HG02973 (cell line): ENCODE measurements around the gene LILRA1.
"Not testable (repeated sequence)": the region's sequence is repeated elsewhere in the genome, so short reads cannot be mapped to it uniquely, and the experiment has no call there.

Source experiments
- ATAC-seq: cut with Tn5 transposase; IDR thresholded peaks from one replicate; pipeline ENCODE4 v1.9.1; 2021; ENCODE audit warnings: moderate library complexity; ENCODE audit not compliant: unreplicated experiment

Gene LILRA1

DNA sequence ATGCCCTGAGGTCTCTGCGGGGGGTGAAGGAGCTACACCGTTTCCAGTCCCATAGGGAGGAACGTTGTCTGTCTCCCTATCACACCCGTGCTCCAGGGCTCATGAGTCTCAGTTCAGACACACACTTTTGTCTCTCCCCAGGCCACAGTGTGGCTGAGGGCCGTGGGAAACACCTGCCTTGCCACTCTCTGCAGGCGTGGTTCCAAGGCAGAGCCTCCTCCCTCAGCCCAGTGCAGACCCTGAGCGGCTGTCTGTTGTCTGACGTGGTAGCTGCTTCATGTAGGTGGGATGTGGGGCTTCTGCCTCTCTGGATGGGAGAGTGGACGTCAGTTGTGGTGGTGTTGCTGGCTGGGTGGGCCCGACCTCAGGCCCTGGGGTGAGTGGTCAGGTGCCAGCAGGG is 30.8 kb downstream of the LILRA1 start:
- ATAC-seq: not testable (repeated sequence)

- not testable (repeated sequence) for ATAC-seq
Measured at GRCh38 chr19:54624934-54625730, 31.7 kb downstream of the LILRA1 start.

- ATAC-seq: no peak
Measured at GRCh38 chr19:54626757-54627156, 33.3 kb downstream of the LILRA1 start.

DNA sequence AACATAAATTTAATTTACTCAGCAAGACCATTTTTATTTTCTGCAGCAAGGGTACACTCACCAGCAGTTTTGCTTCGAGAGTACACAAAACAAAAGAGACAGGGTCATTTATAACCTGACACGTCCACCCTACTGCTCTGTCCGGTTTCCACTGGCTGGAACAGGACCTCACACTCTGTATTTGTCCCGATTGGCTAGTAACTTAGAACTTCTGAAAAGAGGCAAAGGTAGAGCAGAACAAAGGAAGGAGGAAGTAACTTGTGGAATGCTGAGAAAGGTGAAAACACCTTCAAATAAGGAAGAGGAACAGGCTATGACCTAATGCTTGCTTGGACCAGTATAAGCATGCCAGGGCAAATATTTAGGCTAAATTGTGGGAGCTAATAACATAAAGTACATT is 34.5 kb downstream of the LILRA1 start:
- ATAC-seq: not testable (repeated sequence)

DNA sequence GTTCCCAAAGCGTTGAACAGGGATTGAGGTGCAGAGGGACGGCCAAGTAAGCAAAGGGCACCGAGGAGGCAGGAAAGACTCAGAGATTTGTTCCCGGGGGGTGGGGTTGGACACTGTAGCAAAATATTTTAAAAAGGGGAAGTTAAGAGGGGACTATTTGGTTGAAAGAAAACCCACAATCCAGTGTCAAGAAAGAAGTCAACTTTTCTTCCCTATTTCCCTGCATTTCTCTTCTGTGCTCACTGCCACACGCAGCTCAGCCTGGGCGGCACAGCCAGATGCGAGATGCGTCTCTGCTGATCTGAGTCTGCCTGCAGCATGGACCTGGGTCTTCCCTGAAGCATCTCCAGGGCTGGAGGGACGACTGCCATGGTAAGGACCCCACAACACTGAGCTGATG is 36.8 kb downstream of the LILRA1 start, which contains the start of gene LILRB1:
Gene LILRB1, plus strand, starts transcription at position 223 of the 400 bp plus-strand sequence. CDS start 590 bp downstream, outside the sequence.
- not testable (repeated sequence) for ATAC-seq

DNA sequence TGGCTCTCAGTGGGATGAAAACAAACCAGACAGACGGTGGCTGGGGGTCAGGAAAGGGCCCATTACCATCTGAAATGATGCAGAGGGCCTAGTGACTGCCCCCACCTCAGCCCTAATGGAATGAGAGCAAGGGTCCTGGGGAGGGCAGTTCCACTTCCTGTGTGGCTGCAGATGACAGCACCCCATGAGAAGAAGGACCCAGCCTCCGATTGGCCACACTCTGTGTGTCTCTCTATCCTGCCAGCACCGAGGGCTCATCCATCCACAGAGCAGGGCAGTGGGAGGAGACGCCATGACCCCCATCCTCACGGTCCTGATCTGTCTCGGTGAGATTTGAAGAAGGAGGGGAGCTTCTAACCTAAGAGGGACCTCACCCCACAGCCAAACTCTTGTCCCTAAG is 37.4 kb downstream of the LILRA1 start:
- ATAC-seq: no peak

GRCh38 chr19:54631489-54632337 is 38.3 kb downstream of the LILRA1 start:
- ATAC-seq: not testable (repeated sequence)

- ATAC-seq: not testable (repeated sequence)
Measured at GRCh38 chr19:54632517-54632916, 39.1 kb downstream of the LILRA1 start.

GRCh38 chr19:54633401-54633800 is 40.0 kb downstream of the LILRA1 start:
- ATAC-seq: no peak

DNA sequence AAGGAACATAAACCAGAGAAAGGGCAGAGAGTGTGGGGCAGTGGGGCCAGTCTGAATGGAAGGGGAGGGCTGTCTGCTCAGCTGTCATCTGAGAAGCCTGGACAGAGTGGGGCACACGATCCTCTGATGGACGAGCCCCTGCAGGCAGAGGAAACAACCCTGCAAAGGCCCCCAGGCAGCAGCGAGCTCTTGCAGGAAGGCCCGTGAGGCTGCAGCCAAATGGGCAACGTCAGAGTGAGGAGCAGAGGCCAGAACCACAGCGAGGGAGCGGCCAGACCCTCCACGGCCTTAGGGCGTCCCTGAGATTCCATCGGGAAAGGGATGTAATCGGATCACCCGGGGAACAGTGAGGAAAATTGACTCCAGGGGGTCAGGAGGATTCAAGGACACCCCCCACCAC is 42.6 kb downstream of the LILRA1 start:
- ATAC-seq: not testable (repeated sequence)

DNA sequence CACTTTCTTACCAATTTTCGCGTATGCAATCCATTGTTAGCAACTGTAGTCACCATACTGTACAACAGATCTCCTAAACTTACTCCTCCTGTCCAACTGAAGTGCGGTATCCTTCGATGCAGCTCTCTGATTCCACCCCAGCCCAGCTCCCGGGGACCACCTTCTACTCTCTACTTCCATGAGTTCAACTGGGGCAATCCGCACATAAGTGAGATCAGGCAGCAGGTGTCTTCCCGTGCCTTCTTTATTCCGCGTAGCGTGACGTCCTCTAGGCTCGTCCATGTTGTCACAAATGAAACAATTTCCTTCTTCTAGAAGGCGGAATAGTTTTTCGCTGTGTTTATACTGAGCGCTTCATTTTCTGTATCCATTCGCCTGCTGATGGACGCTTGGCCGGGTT is 45.3 kb downstream of the LILRA1 start:
- no peak for ATAC-seq

DNA sequence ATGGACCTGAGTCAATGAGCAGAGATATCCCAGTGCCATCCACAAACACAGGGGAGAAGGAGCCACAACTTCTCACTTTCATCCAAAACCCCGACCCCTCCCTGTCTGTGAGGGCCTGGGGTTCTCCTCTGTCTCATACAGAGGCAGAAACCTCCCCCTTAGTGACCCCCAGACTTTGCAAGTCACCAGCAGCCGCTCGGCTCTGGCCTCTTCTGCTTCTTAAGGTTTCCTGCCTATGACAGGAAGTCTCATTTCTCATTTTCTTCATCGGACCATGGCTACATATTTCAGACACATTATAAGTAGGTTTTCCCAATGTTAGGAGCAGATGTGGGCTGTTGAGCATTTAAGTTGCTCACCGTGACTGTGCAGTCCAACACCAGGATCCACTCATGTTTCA is 49.5 kb downstream of the LILRA1 start:
- ATAC-seq: not testable (repeated sequence)

DNA sequence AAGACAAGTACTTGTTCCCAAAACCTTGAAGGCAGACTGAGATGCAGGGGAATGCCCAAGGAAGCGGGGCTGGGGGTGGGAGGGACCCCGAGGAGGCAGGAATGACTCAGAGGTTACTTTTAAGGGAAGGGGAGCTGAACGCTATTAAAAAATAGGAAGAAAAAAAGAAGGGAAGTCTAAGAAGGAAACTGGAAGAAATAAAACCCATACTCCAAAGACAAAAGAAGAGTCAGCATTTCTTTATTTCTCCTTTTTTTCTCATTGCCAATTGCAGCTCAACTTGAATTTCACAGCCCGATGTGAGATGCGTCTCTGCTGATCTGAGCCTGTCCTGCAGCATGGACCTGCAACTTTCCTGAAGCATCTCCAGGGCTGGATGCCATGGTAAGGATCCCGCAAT is 50.2 kb downstream of the LILRA1 start:
- ATAC-seq: not testable (repeated sequence)

DNA sequence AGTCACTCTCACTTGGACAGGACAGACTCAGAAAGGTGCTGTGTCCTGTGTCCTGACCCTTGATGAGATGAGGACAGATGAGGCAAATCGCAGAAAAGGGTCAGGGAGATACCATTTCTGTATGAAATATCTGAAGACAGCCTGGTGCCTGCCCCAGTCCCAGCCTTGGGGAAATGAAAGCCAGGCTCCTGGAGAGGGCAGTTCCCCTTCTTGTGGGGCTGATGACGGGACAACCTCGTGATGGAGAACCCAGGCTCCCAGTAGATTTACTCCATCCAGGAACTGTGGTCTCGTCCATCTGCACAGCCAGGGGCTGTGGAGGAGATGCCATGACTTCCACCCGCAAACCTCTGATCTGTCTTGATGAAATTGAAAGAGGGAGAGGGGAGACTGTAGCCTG is 50.6 kb downstream of the LILRA1 start:
- ATAC-seq: no peak

DNA sequence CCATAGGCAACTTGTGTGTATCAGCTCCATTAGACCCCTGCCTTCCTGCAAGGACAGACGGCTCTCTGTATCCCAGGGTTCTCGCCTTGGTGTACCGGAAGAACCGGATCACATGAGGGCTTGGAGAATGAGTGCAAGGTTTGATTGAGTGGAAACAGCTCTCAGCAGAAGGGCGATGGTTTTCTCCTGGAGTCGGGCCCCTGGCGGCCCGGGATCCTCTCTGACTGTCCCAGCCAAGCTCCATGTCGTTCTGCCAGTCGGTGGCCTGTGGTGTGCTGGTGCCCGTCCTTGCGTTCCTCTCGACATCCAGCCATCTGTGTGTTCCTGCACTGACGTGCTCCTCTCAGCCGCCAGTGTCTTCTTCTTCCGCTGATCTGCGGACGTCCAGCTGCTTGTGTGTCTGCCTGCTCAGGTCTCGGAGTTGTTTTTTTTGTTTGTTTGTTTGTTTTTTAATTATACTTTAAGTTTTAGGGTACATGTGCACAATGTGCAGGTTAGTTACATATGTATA is 53.0 kb downstream of the LILRA1 start:
- no peak for ATAC-seq

- ATAC-seq: no peak
Measured at GRCh38 chr19:54648129-54648528, 54.7 kb downstream of the LILRA1 start.

- ATAC-seq: no peak
Measured at GRCh38 chr19:54650108-54650655, 56.8 kb downstream of the LILRA1 start.
